Keratinocyte (primary cell): ENCODE data around the gene SPTBN4. TPM values are rescaled to one million over a fixed set of nuclear protein-coding genes. Genes with fewer than 3 reads are reported as not detected.
A peak's percentile ranks its signal among the peaks of the same experiment; 100 is the strongest.

ENCODE experiments used
- DNase-seq: peaks from one replicate; pipeline ENCODE4 v3.0.0-alpha.2; 2011; ENCODE audit warnings: low read depth, missing footprints, low spot score
- FAIRE-seq: peaks from 2 replicates; lab custom pipeline; 2011; peaks lifted over from hg19 to GRCh38; lab: Jason Lieb, UNC
- H2AFZ ChIP-seq: 2 replicates; pipeline ENCODE4 v1.6.0; 2012; ENCODE audit warnings: low read length, control low read depth, inconsistent platforms; ENCODE audit not compliant: control insufficient read depth
- H3K27ac ChIP-seq: 2 replicates; pipeline ENCODE4 v1.5.1; 2011; ENCODE audit warnings: low read length; ENCODE audit not compliant: control insufficient read depth, insufficient read depth
- H3K27me3 ChIP-seq: 3 replicates; pipeline ENCODE4 v1.6.0; 2011; ENCODE audit warnings: low read length; ENCODE audit not compliant: control insufficient read depth, insufficient read depth; ENCODE audit errors: extremely low read depth
- H3K36me3 ChIP-seq, 2 experiments: 2 replicates in 1 of 2; 3 replicates in 1 of 2; pipeline ENCODE4 v1.5.1; 2011; ENCODE audit warnings: low read length in 2 of 2, mild to moderate bottlenecking in 1 of 2; ENCODE audit not compliant: control insufficient read depth in 2 of 2, insufficient read depth in 2 of 2; ENCODE audit errors: extremely low read depth in 1 of 2
- H3K4me1 ChIP-seq: 3 replicates; pipeline ENCODE4 v1.5.1; 2011; ENCODE audit warnings: low read length; ENCODE audit not compliant: control insufficient read depth, insufficient read depth; ENCODE audit errors: extremely low read depth
- H3K4me2 ChIP-seq: 3 replicates; pipeline ENCODE4 v1.6.0; 2011; ENCODE audit warnings: low read depth, low read length; ENCODE audit not compliant: control insufficient read depth, insufficient read depth; ENCODE audit errors: extremely low read depth
- H3K4me3 ChIP-seq, 3 experiments: fragments of 200-600 bp in 1 of 3; sonication (generic) in 1 of 3; 2 replicates in 2 of 3; 3 replicates in 1 of 3; pipeline ENCODE4 v1.5.1; 2011 to 2016; ENCODE audit warnings: low read length in 3 of 3, mild to moderate bottlenecking in 3 of 3, control low read depth in 2 of 3, inconsistent platforms in 1 of 3, low read depth in 1 of 3, mixed read lengths in 1 of 3, mixed run types in 1 of 3, moderate library complexity in 1 of 3; ENCODE audit not compliant: control insufficient read depth in 2 of 3, insufficient read depth in 2 of 3; ENCODE audit errors: extremely low read depth in 1 of 3
- H3K79me2 ChIP-seq: 2 replicates; pipeline ENCODE4 v1.6.0; 2012; ENCODE audit warnings: low read length; ENCODE audit not compliant: control insufficient read depth, insufficient read depth
- H3K9ac ChIP-seq: 3 replicates; pipeline ENCODE4 v1.6.0; 2011; ENCODE audit warnings: low read length; ENCODE audit not compliant: control insufficient read depth, insufficient read depth; ENCODE audit errors: extremely low read depth
- H3K9me1 ChIP-seq: 3 replicates; pipeline ENCODE4 v1.6.0; 2011; ENCODE audit warnings: low read length; ENCODE audit not compliant: control insufficient read depth, insufficient read depth; ENCODE audit errors: extremely low read depth
- H3K9me3 ChIP-seq: 2 replicates; pipeline ENCODE4 v1.5.1; 2012; ENCODE audit warnings: low read depth, low read length; ENCODE audit not compliant: control insufficient read depth
- H4K20me1 ChIP-seq: 3 replicates; pipeline ENCODE4 v1.6.0; 2011; ENCODE audit warnings: low read length; ENCODE audit not compliant: control insufficient read depth, insufficient read depth; ENCODE audit errors: extremely low read depth
- CTCF ChIP-seq, 3 experiments: IDR thresholded peaks in 1 of 3; conservative IDR thresholded peaks in 1 of 3; optimal IDR thresholded peaks in 1 of 3; 2 replicates in 2 of 3; 3 replicates in 1 of 3; pipeline versions ENCODE3 to v1.5.1; 2011; ENCODE audit warnings: low read length in 3 of 3, mild to moderate bottlenecking in 3 of 3, moderate library complexity in 2 of 3, control low read depth in 1 of 3, inconsistent platforms in 1 of 3; ENCODE audit not compliant: insufficient read depth in 2 of 3; ENCODE audit errors: extremely low read depth in 1 of 3
- EZH2 ChIP-seq: IDR thresholded peaks from one replicate; pipeline ENCODE4 v1.6.1; 2012; ENCODE audit warnings: inconsistent platforms, mild to moderate bottlenecking, low read length, moderate library complexity
- dilution Hi-C: fragments of 300-500 bp; cut with MboI; formaldehyde crosslinking; loops from one replicate; pipeline ENCODE4 v1.7.0; 2020; ENCODE audit warnings: low sequenced_read_pairs; ENCODE audit not compliant: extremely low pct_ligation_motif_present
- polyA plus RNA-seq, 5 experiments: library from polyadenylated mRNA; depleted of rRNA in 3 of 5; stranded (reverse) in 3 of 5; stranded (forward) in 1 of 5; unstranded in 1 of 5; fragments of >200 nt; gene quantifications; 1 replicate in 1 of 5; 2 replicates in 3 of 5; 3 replicates in 1 of 5; pipeline versions ENCODE4 v1.2.1 to v1.2.3, GENCODE V29; 2011 to 2012; ENCODE audit warnings: missing spikeins in 2 of 5, low read depth in 1 of 5, low replicate concordance in 1 of 5

Gene SPTBN4
- polyA plus RNA-seq, 1 donor (not counting 4 experiments of a cell fraction or from before 2014, with no cell fraction given): 0.17 TPM

GRCh38 chr19:40594657-40595091 is 127.9 kb downstream of the SPTBN4 start:
- no peak overlapping the region for H3K27ac ChIP-seq
- dilution Hi-C loops: no loop called here
- no peaks in the 10 kb centered on the region for H3K36me3 ChIP-seq
- no peaks in the 10 kb centered on the region for H3K79me2 ChIP-seq
- DNase-seq (no peak), FAIRE-seq (no peak)
- no peaks in the 10 kb centered on the region for H4K20me1 ChIP-seq
- no peak overlapping the region for H3K9ac ChIP-seq
- no peaks in the 10 kb centered on the region for H3K9me3 ChIP-seq
- peaks cover 27% of the 10 kb centered on the region for H3K27me3 ChIP-seq
- peaks cover 8% of the 10 kb centered on the region for H3K4me1 ChIP-seq
- peak overlapping the region; percentile 6 for H2AFZ ChIP-seq
- no peaks in the 10 kb centered on the region for H3K9me1 ChIP-seq
- H3K4me2 ChIP-seq: peak overlapping the region; percentile 16
- TF ChIP-seq EZH2: no peak
- peak; percentile 25 to 44 (median 34) for TF ChIP-seq CTCF (optimal IDR thresholded peaks at IDR 0.05 in 1 of 3, IDR thresholded peaks at IDR 0.05 in 1 of 3, conservative IDR thresholded peaks at IDR 0.05 in 1 of 3; ENCODE audit: extremely low read depth in 1 of 3, insufficient read depth in 2 of 3, low read length in 3 of 3)
- H3K4me3 ChIP-seq: no peak overlapping the region

GRCh38 chr19:40596608-40597328 is 130.0 kb downstream of the SPTBN4 start:
- FAIRE-seq (no peak), DNase-seq (no peak)
- H3K79me2 ChIP-seq: no peaks in the 10 kb centered on the region
- no peaks in the 10 kb centered on the region for H4K20me1 ChIP-seq
- H3K36me3 ChIP-seq: no peaks in the 10 kb centered on the region
- TF ChIP-seq EZH2 (peak; percentile 11), CTCF (optimal IDR thresholded peaks at IDR 0.05 in 1 of 3, IDR thresholded peaks at IDR 0.05 in 1 of 3, conservative IDR thresholded peaks at IDR 0.05 in 1 of 3; ENCODE audit: extremely low read depth in 1 of 3, insufficient read depth in 2 of 3, low read length in 3 of 3) (no peak)
- no peak overlapping the region for H3K9ac ChIP-seq
- H3K27me3 ChIP-seq: peaks cover 40% of the 10 kb centered on the region
- dilution Hi-C loops: no loop called here
- no peak overlapping the region for H3K4me2 ChIP-seq
- no peak overlapping the region for H3K4me3 ChIP-seq
- no peaks in the 10 kb centered on the region for H3K9me3 ChIP-seq
- no peaks in the 10 kb centered on the region for H3K9me1 ChIP-seq
- no peak overlapping the region for H3K27ac ChIP-seq
- peaks cover 23% of the 10 kb centered on the region for H3K4me1 ChIP-seq
- H2AFZ ChIP-seq: no peak overlapping the region
